ENCODE measurements around the gene MSMO1.

MSMO1 gene

DNA sequence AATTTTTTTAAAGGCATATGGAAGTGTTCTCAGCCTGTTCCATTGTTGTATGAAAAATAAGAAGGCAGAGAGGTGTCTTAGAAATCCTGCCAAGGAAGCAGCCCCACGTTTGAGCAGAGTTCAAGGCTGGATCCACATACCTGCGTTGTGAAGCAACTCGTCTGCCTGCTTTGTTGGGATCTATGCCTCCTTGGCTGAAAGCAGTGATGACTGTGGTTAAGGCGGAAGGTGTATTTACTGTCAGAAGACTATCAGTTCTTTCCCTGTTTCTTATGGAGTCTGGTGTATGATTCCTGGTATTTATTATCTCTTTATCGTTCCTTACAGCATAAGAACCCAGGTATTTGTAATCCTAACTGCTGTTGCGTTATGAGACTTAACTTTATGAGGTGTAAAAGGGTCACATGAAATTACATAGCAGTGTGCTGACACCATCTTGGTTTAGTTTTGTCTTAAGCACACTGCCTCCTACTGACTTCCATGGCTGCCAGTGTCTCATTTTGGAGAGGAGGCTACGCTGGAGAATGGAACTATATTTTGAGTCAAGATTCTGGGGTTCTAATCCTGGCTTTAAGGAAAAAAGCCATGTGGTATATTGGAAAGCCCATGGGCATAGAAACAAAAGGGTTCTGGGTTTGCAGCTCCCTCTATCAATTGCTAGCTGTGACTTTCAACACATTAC is 3.1 kb upstream of the MSMO1 start:
- Histone ChIP-seq H3K9ac (ENCODE audit: low read depth, low read length) (no peak overlapping the region), H4K20me1 (ENCODE audit: insufficient read depth, low read length) (peaks cover 13% of the 10 kb centered on the region; the same call in 1 of the 2 replicates), H3K79me2 (ENCODE audit: insufficient read depth, low read length) (peaks cover 28% of the 10 kb centered on the region), H3K36me3 (ENCODE audit: insufficient read depth, low read length) (peaks cover 3% of the 10 kb centered on the region; the same call in 1 of the 2 replicates), H3K27me3 (ENCODE audit: insufficient read depth, low read length, poor library complexity) (no peaks in the 10 kb centered on the region), H2AFZ (ENCODE audit: low read depth, low read length) (no peak overlapping the region), H3K9me3 (ENCODE audit: insufficient read depth, low read length, severe bottlenecking) (no peaks in the 10 kb centered on the region), H3K4me3 (ENCODE audit: low read depth in 1 of 2, low read length in 2 of 2) (no peak overlapping the region), H3K4me1 (ENCODE audit: insufficient read depth, low read length) (peaks cover 22% of the 10 kb centered on the region), H3K27ac (ENCODE audit: low read length) (no peak overlapping the region), H3K4me2 (ENCODE audit: insufficient read depth, low read length) (no peak overlapping the region)
- no peak for TF ChIP-seq EZH2 (IDR thresholded peaks at IDR 0.05; ENCODE audit: borderline replicate concordance, low read depth, low read length, severe bottlenecking)
- TF ChIP-seq, protein P1, sequence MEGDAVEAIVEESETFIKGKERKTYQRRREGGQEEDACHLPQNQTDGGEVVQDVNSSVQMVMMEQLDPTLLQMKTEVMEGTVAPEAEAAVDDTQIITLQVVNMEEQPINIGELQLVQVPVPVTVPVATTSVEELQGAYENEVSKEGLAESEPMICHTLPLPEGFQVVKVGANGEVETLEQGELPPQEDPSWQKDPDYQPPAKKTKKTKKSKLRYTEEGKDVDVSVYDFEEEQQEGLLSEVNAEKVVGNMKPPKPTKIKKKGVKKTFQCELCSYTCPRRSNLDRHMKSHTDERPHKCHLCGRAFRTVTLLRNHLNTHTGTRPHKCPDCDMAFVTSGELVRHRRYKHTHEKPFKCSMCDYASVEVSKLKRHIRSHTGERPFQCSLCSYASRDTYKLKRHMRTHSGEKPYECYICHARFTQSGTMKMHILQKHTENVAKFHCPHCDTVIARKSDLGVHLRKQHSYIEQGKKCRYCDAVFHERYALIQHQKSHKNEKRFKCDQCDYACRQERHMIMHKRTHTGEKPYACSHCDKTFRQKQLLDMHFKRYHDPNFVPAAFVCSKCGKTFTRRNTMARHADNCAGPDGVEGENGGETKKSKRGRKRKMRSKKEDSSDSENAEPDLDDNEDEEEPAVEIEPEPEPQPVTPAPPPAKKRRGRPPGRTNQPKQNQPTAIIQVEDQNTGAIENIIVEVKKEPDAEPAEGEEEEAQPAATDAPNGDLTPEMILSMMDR (IDR thresholded peaks at IDR 0.05; ENCODE audit: borderline replicate concordance, extremely low read depth, low read length, poor library complexity, severe bottlenecking), result no peak
- DNase-seq, result no peak
- ATAC-seq (ENCODE audit: insufficient read depth, low read depth), result no peak

GRCh38 chr4:165324918-165325304 is 2.6 kb upstream of the MSMO1 start:
- ATAC-seq (ENCODE audit: insufficient read depth, low read depth), result no peak

GRCh38 chr4:165325732-165326512 is 1.5 kb upstream of the MSMO1 start:
- DNase-seq, result no peak
- Histone ChIP-seq H3K36me3 (ENCODE audit: insufficient read depth, low read length) (peaks cover 14% of the 10 kb centered on the region), H3K79me2 (ENCODE audit: insufficient read depth, low read length) (peaks cover 44% of the 10 kb centered on the region), H3K4me3 (ENCODE audit: low read depth in 1 of 2, low read length in 2 of 2) (peak overlapping the region; percentile 81 to 83; a peak in 2 of 4 replicates), H3K4me2 (ENCODE audit: insufficient read depth, low read length) (peak overlapping the region; percentile 67), H3K9ac (ENCODE audit: low read depth, low read length) (peak overlapping the region; percentile 68), H3K9me3 (ENCODE audit: insufficient read depth, low read length, severe bottlenecking) (no peaks in the 10 kb centered on the region), H4K20me1 (ENCODE audit: insufficient read depth, low read length) (peaks cover 27% of the 10 kb centered on the region), H3K4me1 (ENCODE audit: insufficient read depth, low read length) (peaks cover 37% of the 10 kb centered on the region), H3K27me3 (ENCODE audit: insufficient read depth, low read length, poor library complexity) (no peaks in the 10 kb centered on the region), H3K27ac (ENCODE audit: low read length) (peak overlapping the region; percentile 91), H2AFZ (ENCODE audit: low read depth, low read length) (peak overlapping the region; percentile 86)
- TF ChIP-seq EZH2 (IDR thresholded peaks at IDR 0.05; ENCODE audit: borderline replicate concordance, low read depth, low read length, severe bottlenecking), result no peak
- TF ChIP-seq, protein P1 (IDR thresholded peaks at IDR 0.05; ENCODE audit: borderline replicate concordance, extremely low read depth, low read length, poor library complexity, severe bottlenecking), result no peak
- no peak for ATAC-seq (ENCODE audit: insufficient read depth, low read depth)

More at GRCh38 chr4:165324918-165325304, 2.6 kb upstream of the MSMO1 start:
- TF ChIP-seq, protein P1 (IDR thresholded peaks at IDR 0.05; ENCODE audit: borderline replicate concordance, extremely low read depth, low read length, poor library complexity, severe bottlenecking), result no peak
- no peak for TF ChIP-seq EZH2 (IDR thresholded peaks at IDR 0.05; ENCODE audit: borderline replicate concordance, low read depth, low read length, severe bottlenecking)
- H3K27ac ChIP-seq (ENCODE audit: low read length), result no peak overlapping the region
- H3K79me2 ChIP-seq (ENCODE audit: insufficient read depth, low read length), result peaks cover 34% of the 10 kb centered on the region
- DNase-seq, result no peak
- no peak overlapping the region for H2AFZ ChIP-seq (ENCODE audit: low read depth, low read length)
- H3K36me3 ChIP-seq (ENCODE audit: insufficient read depth, low read length), result peaks cover 5% of the 10 kb centered on the region; the same call in 1 of the 2 replicates
- no peak overlapping the region for H3K9ac ChIP-seq (ENCODE audit: low read depth, low read length)
- H3K27me3 ChIP-seq (ENCODE audit: insufficient read depth, low read length, poor library complexity), result no peaks in the 10 kb centered on the region
- no peak overlapping the region for H3K4me3 ChIP-seq (ENCODE audit: low read depth in 1 of 2, low read length in 2 of 2)
- peaks cover 27% of the 10 kb centered on the region for H3K4me1 ChIP-seq (ENCODE audit: insufficient read depth, low read length)
- H3K4me2 ChIP-seq (ENCODE audit: insufficient read depth, low read length), result no peak overlapping the region
- peaks cover 17% of the 10 kb centered on the region; the same call in 1 of the 2 replicates for H4K20me1 ChIP-seq (ENCODE audit: insufficient read depth, low read length)
- H3K9me3 ChIP-seq (ENCODE audit: insufficient read depth, low read length, severe bottlenecking), result no peaks in the 10 kb centered on the region

Measured in DND-41 (cell line).